RKO (cell line): ENCODE results near the gene PRKN.

Source experiments
- DNase-seq: peaks from one replicate; pipeline ENCODE4 v3.0.0-alpha.2; 2016; ENCODE audit warnings: low spot score

Gene PRKN

DNA sequence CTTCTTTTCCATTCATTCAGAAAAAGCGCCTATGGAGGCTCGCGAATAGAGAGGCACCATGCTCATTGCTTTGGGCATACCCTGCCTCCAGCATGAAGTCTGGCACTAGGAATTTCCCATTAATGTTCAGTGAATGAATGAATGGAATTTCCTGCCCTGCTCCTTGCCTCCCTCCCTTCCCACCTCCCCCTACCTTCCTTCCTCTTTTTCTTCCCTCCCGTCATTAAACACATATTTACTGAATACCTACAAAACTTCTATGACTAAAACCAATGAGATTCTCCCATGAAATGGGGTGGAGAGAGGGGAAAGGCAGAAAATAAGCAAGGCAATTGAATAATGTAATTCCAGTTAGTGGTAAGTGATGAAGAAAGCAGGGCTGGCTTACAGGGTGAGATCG lies 1239.9 kb downstream of the PRKN start:
- DNase-seq: no peak

DNA sequence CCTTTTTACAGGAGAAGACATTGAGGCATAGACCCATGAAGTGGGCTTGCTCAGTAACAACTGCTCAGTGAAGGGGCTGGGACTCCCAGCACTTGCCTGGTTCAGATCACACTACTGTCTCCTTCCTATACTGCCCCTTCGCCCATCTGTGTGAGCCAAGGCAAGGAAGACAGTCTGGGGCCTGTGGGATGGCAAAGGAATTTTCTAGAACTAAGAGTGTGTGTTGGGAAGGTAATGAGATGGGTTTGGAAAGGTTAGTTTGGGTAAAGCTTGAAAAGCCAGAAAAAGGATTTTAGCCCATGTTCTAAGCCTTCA lies 1240.4 kb downstream of the PRKN start:
- no peak for DNase-seq

DNA sequence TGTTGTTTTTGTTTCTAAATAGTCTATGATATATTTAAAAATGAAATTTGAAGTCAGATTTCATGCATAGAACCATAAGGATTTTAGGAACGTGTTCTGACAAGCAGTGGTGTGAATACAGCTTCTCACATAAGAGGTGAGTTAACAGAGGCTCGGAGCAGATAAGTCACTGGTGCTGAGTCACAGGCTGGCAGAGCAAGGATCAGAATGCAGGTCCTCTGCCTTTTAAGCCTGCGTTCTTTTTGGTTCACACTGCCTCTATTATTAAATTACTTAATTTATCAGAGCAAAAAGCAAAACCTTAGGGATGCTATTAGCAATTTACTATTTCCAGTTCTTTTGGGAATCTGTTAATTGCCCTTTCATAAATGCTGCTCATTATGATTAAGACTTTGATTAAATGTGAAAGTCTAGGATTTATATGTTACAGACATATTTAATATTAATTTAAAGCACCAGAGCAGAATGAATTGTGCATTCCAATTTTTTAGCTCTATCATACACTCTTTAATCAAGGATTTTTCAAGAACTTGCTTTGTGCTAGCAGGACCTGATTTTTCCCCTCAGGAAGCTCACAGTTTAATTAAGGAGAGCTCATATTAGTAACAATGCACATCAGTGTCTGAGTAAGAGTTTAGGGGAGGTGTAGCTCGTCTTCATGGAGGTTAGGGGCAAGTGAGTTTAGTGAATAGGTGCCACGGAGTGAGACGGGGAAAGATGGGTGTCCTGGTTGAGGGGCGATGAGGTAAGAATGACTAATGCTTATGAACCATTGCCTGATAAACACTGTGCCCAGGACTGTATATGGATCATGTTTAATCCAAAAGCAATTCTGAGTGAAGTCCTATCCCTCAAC lies 1241.0 kb downstream of the PRKN start:
- DNase-seq: peak; percentile 75

DNA sequence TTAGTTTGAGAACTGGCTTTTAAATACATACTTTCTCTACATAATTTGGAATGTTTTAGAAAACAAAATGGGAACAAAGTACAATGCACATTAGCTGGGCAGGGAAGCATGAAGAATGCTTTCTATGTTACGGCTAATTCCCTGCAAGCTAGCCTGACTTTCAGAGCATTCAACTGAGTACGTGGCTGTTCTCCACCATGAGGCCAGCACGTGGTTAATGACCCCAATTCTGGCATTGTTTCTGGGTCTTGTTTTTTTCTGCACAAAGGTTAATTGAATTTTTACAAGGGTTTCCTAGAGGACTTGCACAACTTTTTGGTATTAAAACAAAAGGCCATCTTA lies 1245.1 kb downstream of the PRKN start:
- DNase-seq: no peak

DNA sequence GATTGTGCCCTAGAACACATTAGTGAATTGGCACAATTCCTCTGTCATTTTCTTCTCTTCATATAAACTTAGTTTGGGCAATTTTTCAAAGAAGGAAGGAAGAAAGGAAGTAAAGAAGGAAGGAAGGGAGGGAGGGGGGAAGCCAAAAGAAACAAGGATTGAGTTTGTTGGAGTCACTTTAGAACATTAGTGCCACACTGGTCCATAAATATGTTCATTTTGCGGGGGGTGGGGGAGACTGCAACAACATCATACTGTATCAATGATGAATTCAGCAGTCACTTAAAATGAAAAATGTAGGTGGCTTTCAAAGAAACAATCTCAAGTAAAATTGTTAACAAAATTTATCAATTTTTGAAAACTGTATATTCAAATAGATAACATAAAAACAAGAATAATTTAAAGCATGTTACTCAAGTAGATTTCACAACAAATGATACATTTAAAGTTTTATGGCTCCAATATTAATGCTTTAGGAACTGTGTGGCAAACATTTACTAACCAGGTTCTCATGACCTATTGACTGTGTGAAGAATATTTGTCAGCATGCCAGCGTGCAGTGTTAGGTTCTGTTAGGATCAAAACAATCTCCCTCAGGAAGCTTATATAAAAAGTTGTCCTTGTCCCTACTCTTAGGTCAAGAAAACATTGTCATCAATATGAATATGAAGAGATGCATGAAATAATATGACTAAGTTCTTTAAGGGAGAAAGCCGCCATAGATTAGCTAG lies 1245.6 kb downstream of the PRKN start:
- no peak for DNase-seq

DNA sequence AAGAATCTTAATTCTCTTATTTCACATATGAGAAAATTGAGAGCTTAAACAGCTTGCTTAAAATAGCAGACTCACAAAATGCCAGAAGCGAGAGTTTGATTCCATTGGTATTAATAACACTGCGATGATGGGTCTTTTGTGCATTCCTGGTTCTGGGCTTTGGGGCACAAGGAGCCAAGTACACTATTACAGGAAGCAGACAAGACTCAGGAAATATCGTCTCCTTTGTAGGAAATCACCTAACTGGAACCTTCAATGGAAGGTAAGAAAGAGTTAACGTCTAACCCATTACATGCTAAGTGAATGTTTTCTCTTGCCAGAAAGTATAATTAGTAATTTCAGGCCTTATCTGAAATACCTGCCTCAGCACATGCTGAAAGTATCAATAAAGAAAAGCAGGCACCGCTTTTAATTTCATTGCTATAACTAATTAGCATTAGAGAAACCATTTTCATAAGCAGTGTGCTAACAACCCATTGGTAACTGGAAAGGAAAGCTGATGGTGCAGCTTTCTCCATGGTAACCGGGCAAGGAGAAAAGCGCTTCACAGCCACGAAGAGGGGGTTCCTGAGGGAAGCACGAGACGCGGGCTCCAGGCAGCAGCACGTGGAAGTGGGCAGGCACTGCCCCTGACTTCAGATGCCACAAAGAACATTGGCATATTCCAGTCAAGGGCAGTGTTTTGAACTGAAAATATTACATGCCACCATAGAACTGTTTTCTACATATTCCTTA lies 1247.0 kb downstream of the PRKN start:
- DNase-seq: no peak

DNA sequence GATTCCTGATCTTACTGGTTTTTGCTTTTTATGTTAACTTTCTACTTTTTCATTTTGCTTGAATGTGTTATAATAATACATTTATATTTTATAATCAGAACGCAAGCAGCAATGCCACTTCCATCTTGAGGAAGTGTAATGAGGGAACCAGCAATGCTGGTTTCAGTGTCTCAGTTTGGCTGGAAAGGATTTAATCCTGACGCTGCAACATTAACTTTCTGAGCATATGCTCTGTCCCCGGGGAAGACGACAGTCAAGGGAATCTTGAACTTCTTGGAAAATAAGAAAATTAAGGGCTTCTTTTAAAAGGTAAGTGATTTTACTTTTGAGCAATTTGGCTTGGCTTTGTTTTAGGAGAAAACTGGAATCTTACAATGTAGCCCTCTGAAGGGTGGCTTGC lies 1248.2 kb downstream of the PRKN start:
- no peak for DNase-seq

DNA sequence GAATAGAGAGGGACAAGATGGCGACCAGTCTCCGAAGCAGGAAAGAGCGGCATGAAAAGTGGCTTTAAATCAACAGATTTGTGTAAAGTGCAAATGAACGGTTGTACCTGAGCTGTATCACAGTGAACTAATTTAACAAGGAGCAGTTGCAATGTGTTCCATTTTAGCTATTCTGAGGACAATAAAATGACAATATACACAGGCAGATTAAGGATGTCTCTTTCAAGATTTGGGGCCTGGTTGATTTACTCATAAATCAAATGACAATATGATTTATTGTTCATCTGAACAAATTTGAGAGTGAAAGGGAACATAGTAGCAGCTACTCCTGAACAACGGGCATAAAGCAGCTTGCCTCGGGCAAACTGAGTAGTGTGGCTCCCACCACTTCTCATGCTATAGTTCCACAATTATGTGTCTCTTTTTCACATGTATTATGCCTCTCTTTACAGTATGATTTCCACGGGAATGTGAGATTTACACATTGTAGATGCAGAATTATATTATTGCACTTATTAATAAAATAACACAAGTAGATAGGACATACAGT lies 1249.6 kb downstream of the PRKN start:
- DNase-seq: no peak

DNA sequence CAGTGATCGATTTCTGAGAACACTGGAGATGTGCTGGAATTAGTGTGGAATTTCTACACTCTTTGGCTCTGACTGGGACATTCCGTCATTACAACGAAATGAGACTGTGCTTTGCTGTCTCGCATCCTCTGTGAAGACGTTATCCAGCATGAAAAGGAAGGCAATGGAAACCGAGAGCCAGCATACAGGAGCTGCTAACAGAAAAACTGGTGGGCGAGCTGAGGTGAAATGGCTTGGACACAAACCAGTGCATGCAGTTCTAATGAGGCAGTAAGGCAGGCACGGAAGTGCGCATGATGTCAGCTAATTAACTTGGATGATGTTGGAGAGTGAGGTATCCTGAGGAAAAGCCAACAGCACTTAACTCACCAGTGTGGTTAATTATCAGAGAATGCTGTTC lies 1250.9 kb downstream of the PRKN start:
- no peak for DNase-seq

DNA sequence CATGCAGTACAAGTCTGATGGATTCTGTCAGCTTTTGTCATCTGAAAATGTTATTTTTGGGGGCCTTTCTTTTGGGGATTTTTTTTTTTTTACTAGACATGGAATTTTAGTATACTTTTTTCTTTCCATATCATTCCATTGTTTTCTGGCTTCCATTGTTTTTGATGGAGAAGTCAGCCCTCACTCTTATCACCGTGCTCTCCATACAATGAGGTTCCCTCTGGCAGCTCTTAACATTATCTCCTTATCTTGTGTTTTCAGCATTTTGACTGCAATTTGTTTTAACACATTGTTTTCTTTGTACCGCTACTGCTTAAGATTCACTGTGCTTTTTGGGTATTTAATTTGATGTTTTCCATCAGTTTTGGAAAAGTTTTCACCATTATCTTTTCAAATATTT lies 1262.2 kb downstream of the PRKN start:
- no peak for DNase-seq

DNA sequence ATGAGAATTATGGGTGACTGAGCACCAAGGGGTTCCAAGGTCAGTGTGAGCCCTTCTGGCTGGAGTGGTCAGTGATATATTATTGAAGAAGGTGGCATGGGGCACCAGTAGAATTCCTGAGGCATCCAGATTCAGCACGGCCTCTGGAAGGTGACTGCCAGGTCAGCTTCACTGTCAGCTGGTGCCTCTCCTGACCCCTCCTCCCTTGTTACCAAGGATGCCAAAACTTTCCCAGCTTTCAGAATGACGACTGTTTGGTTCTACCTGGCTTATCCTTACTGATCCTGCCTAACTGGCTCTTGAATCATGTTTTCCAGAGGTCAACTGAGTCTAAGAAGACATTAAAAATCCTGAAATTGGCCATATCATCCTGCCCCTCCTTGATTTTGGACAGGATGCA lies 1264.5 kb downstream of the PRKN start:
- DNase-seq: no peak

DNA sequence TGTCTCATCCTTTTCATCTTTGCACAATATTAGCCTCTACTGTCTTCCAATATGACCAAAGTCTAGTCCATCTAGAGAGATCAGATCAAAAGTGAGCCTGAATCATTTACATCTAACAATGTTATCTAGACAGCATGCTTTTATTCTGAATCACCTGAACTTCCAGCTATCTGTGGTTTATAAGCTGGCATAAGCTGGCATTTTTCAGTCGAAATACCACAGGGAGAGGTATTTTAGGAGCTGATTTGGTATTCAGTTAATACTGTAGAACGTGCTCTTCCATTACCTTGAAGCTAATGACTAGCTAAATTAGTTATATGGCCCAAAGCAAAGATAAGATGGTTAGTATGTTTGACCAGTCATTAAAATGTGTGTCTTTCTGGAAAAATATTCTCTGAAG lies 1265.4 kb downstream of the PRKN start:
- DNase-seq: no peak

DNA sequence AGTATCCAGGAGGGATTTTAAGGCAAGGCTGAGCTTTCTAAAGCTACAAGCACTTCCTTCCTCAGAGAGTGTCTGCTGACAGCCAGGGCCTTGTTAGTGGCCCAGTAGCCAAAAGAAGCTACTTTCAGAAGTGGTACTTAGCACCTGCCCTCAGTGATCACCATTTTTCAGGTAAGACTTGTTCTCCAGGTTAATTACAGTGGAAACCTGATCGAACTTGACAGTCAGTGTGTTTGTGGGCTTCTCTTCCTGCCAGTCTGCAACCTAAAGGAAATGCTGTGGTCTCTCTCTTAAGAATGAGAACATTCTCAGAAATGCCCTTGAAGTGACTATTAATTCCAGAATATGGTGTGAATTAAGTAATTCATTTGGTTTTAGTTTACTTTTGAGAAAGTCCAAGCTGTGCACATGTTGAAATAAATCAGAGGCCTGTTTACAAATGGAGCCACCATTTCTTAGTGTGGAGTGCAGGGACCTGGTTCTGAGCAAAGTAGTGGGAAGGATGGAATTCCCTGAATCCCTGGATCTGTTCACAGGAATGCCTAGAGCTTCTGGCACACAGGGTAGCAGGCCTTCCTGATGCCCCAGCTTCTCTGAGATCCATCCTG lies 1268.5 kb downstream of the PRKN start:
- DNase-seq: no peak

DNA sequence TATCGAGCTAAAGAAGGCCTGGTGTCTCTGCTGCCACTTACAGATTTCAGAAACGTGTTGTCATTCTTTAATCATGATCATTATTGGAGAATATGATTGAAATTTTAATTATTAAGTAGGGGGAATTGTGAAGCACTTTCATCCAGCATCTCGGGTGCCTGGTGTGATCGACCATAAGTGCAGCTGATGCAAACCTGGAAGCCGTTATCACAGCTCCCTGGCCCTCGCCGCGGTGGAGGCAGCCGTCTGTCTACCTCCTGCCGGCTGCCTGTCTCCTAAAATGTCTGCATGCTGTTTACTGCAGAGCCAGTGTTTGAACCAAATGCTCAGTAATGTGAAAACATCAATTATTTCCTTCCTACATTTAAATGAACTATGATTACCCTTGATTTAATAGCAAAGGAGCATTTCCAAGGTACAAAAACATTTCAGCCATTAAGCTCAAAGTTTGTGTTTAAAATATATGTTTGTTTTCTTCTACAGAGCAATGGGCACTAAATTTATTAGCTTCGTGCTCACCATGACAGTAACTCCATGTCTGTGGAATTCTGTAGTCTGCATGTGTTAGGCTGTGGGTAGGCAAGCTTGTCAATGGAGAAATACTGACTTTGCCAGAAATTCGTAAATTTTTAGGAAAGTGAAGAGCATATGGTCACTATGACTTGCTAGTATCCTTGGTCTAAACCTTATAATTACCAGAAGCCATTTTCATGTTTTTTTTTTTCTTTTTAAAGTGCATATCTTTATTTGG lies 1269.2 kb downstream of the PRKN start:
- no peak for DNase-seq

DNA sequence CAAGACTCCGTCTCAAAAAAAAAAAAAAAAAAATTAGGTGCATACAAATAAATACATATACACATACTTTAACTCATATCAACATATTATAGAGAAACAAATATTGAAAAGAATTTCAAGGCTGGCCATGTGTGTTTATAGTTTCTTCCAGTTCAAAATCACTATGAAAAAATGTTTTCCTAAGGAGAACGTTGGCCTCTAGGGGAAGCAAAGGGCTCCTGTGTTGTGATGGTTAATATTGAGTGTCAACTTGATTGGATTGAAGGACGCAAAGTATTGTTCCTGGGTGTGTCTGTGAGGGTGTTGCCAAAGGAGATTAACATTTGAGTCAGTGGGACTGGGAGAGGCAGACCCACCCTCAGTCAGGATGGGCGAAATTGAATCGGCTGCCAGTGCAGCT lies 1271.7 kb downstream of the PRKN start:
- no peak for DNase-seq

DNA sequence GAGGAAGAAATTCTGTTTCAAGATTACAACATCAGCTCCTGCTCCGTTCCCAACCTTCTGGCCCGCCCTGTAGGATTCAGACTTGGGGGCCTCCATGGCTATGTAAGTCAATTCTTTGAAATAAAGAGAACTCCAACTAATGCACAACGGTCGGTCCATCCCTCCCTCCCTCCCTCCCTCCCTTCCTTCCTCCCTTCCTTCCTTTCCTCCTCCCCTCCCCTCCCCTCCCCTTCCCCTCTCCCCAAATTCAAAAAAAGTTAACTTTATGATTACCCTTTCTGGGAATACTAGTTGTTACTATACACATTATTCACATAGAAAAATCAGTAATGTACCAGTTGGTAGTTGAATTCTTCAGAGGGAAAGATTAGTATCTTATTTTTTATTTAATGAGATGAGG lies 1274.0 kb downstream of the PRKN start:
- no peak for DNase-seq

DNA sequence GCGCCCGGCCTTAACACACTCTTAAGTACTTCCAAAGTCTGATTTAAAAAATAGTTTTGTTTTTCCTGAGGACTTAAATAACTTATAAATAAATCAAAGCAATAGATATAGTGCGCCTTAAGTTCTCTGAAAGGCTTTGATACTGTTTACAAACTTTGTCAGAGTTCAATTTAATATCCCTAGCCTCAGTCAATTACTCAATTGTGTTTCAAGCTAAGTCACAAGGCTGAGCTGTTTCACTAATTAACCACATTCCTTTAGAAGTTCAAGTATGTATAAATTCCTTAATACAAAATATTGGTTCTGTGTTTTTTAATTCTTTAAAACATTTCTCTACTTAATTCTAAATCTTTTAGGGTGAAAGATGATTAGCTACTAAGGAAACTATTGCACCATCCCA lies 1275.3 kb downstream of the PRKN start:
- DNase-seq: no peak

DNA sequence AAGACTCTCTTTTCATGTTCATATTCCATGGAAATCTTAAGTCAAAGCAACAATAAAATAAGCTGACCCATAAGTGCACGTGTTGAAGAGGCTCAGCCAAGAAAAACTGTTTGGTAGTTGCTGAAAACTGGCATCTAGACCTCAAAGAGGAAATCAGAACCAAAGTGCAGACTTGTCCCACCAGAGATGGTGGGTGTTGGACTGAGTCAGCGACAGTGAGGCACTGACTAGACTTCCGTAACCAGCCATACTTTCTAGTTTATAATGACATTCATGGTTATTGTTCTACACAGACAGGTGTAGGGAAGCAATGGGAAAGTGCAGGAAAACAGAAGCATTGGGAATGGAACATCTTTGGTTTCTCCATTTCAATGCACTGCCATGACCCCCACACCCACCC lies 1278.0 kb downstream of the PRKN start:
- no peak for DNase-seq

DNA sequence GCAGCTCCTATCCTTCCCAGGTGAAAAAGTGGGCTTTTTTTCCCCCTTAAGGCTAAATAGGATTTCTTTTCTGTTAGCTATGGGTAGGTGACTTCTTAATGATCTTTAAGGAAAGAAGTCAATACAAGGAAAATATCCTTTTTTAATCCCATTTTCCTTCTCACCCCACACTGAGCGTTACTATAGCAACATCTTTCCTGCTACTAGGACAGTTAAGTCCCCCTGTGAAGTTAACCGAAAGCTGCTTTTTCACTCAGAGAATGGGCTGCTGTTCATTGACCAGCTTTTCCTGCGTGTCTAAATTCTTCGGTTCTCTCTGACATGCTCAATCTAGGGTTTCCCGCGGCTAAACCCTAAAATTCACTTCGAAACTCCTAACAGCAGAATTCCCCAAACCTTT lies 1280.6 kb downstream of the PRKN start:
- no peak for DNase-seq

DNA sequence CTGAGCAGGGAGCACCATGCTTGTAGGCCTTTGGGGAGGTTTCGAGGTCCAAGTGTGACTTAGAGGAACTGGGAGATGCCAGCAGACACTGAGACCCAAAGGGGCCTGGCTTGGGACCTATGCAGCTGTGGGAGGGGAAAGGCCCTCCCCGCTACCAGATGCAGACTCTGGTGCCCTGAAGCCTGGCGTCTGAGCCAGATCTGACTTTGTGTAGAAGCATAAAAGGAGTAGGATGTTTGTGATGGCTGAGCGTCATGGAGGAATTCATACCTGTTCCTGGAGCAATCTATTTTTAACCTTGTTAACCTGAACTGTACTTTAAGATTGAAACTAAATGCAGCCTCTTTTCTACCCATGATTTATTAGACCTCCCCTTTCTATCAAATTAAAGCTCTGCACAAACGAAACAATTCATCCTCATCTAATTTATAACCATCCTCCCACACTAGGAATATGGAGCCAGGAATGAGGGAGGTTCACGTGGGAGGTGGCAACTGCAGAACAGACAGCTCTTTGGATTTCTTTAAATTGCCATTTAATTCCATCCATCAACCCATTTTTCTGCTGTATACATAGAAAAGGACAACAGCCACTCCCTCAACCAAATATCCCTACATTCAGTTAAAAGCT lies 1281.2 kb downstream of the PRKN start:
- DNase-seq: no peak
